ENCODE measurements around the gene OSCAR. TPM values are rescaled to one million over a fixed set of nuclear protein-coding genes. Genes with fewer than 3 reads are reported as not detected.

The OSCAR gene, protein sequence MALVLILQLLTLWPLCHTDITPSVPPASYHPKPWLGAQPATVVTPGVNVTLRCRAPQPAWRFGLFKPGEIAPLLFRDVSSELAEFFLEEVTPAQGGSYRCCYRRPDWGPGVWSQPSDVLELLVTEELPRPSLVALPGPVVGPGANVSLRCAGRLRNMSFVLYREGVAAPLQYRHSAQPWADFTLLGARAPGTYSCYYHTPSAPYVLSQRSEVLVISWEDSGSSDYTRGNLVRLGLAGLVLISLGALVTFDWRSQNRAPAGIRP
- 0.19 TPM in 1 of 2 replicates, not detected in the other for total RNA-seq

DNA sequence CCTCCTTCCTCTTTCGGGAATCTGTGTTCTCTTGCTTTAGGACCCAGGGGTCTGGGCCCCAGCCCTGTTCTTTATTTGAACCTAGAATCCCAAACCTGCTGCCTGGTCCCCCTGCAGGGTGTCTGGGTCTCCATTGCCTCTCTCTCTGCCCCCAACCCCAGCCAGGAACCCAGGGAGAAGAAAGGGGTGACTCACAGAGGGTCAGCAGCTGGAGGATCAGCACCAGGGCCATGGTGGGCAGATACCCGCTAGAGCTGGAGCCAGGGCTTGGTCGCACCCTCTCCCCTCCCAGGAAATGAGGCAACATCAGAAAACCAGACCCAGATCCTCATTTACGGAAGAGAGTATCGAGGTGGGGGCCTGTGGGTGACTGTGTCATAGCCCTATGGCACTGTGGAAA is at the start of gene OSCAR:
Gene OSCAR (minus strand): TSS at position 243 of the 400 bp plus-strand sequence. CDS start 11 bp downstream, at position 232.

DNA sequence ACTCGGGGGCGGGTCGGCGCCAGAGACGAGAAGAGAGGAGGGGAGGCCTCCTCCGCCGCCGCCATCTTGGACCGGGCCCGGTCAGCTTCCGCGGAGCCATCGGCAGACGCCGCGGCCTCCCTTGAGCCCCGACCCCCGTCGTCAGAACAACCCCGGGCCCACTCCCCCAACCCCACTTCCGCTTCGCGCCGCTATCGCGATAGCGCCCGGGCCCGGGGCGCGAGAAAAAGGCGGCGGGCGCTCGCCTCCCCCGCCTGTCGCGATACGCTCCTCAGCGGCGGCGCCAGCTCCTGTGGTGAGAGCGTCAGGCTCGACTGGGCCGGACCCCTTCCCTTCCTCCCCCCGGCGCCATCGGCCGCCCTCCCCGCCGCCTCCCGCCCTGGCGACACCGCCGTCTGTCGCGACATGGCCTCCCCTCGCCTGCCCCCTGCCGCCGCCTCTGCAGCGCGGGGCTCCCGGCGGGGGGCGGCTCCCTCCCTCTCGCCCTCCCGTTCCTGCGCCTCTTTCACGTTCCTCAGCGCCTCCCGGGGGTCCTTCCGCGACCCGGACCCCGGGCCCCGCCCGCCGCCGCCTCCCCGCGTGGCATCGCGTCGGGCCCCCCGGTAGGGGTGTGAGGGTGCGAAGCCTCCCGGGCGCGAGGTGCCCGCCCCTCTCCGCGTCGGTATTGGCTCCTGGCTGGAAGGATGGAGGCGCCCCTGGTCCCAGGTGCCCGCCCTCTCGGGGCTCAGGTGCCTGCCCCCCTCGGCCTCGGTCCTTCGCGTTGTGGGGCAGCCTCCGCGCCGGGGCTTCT is 37.3 kb upstream of the OSCAR start, which contains the start of gene CNOT3:
Gene CNOT3 (plus strand): TSS at position 64 of the 790 bp plus-strand sequence. CDS start 5,217 bp downstream, outside the sequence.

GRCh38 chr19:54115109-54116063 is 14.8 kb upstream of the OSCAR start, which contains the start of the genes PRPF31 and TFPT:
TSS of gene PRPF31 (plus strand) at chr19:54115754. CDS start at chr19:54118279, 2,525 bp downstream.
TSS of gene TFPT (minus strand) at chr19:54115657. CDS start at chr19:54115269, 388 bp downstream.

DNA sequence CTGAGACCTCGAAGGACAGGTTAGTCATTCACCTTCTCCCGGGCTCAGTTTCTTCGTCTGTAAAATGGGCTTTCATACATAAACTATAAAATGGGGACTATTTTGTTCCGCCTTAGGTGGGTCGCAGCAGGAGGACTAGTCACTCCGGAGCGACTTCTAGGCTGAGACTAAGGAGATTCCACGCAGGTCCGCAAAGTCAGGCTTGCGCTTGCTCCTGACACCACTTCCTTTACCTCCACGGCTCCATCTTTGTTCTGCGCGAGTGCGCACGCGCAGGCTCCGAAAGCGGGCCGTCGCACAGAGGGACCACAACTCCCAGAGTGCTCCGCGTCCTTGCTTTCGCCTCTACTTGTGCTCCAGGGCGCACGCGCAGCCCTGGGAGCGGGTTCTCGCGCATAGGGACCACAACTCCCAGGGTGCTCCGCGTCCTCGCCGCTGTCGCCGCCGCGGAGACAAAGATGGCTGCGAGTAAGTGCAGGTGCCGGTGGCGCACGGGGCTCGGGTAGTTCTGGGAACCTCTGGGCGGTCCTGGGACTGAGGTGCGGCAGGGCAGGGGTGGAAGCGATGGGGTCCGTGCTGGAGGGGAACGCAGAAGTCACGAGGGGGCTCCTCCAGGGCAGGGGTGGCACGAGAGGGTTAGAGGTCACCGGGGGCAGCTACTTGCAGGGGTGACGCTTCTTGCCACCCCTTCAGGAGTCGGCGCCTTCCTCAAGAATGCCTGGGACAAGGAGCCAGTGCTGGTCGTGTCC is 2.0 kb upstream of the OSCAR start, which contains the start of gene NDUFA3:
Gene NDUFA3 (plus strand): TSS at position 435 of the 749 bp plus-strand sequence. CDS start 24 bp downstream, at position 459.

DNA sequence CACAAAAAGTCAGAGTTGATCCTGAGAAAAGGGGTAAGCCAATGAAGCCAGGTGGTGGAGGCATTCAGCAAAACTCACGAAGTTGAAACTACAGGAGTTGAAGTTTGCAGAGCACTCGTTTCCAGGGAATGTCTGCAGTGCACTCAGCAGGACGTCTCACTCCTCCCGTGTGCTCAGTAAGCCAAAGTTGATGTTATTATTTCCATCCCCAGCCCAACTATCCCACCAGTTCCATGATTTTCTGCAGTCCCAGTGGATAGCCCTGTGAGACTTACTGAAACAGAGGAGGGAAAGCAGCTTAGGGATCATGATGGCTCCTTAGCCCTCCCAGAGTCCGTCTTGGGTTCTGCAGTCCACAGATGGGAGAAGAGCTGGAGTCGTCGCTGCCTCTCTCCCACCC is 19.6 kb downstream of the OSCAR start, which contains the start of gene TARM1:
Gene TARM1 (minus strand): TSS at position 334 of the 400 bp plus-strand sequence. CDS start 25 bp downstream, at position 309.

GRCh38 chr19:54063350-54064116 is 37.1 kb downstream of the OSCAR start, which contains the start of gene VSTM1:
TSS of gene VSTM1 (minus strand) at chr19:54063897. CDS start at chr19:54063777, 120 bp downstream.

Other genes with a start within 250 kb of the OSCAR start
- 27.1 and 33.0 TPM in 2 replicates for gene MYADM, start 232.9 kb downstream of the OSCAR start, total RNA-seq
- not detected in 2 replicates for gene PRKCG, start 218.6 kb downstream of the OSCAR start, total RNA-seq
- 0.19 TPM in 1 of 2 replicates, not detected in the other for gene CACNG7, start 191.5 kb downstream of the OSCAR start, total RNA-seq
- gene CACNG8, start 137.9 kb downstream of the OSCAR start, total RNA-seq, result 0.29 and 0.33 TPM in 2 replicates
- 1.5 and 2.9 TPM in 2 replicates for gene CACNG6, start 109.2 kb downstream of the OSCAR start, total RNA-seq
- not detected in 2 replicates for gene VSTM1, start 36.9 kb downstream of the OSCAR start, total RNA-seq
- gene TARM1, start 19.4 kb downstream of the OSCAR start, total RNA-seq, result not detected in 2 replicates
- gene NDUFA3, start 2.1 kb upstream of the OSCAR start, total RNA-seq, result 7.9 and 44.4 TPM in 2 replicates
- 18.9 and 24.0 TPM in 2 replicates for gene TFPT, start 14.9 kb upstream of the OSCAR start, total RNA-seq
- 58.5 and 66.7 TPM in 2 replicates for gene PRPF31, start 15.0 kb upstream of the OSCAR start, total RNA-seq
- 9.6 and 13.4 TPM in 2 replicates for gene CNOT3, start 37.0 kb upstream of the OSCAR start, total RNA-seq
- 4.5 and 5.9 TPM in 2 replicates for gene LENG1, start 58.9 kb upstream of the OSCAR start, total RNA-seq
- not detected in 2 replicates for gene TMC4, start 72.4 kb upstream of the OSCAR start, total RNA-seq
- 78.7 and 93.7 TPM in 2 replicates for gene MBOAT7, start 88.8 kb upstream of the OSCAR start, total RNA-seq
- 62.1 and 68.9 TPM in 2 replicates for gene TSEN34, start 90.5 kb upstream of the OSCAR start, total RNA-seq
- 1,549 and 1,933 TPM in 2 replicates for gene RPS9, start 100.1 kb upstream of the OSCAR start, total RNA-seq
- gene LILRB3, start 122.2 kb upstream of the OSCAR start, total RNA-seq, result not detected in 2 replicates
- gene LILRA6, start 142.0 kb upstream of the OSCAR start, total RNA-seq, result not detected in 2 replicates
- gene LILRB5, start 156.5 kb upstream of the OSCAR start, total RNA-seq, result not detected in 2 replicates
- not detected in 2 replicates for gene LILRB2, start 180.3 kb upstream of the OSCAR start, total RNA-seq
- not detected in 2 replicates for gene LILRA5, start 212.4 kb upstream of the OSCAR start, total RNA-seq
- not detected in 2 replicates for gene LILRA4, start 238.4 kb upstream of the OSCAR start, total RNA-seq